ENCODE data around the gene YWHAE.
"Not testable (repeated sequence)": the region's sequence is repeated elsewhere in the genome, so short reads cannot be mapped to it uniquely, and the experiment has no call there.

DNA sequence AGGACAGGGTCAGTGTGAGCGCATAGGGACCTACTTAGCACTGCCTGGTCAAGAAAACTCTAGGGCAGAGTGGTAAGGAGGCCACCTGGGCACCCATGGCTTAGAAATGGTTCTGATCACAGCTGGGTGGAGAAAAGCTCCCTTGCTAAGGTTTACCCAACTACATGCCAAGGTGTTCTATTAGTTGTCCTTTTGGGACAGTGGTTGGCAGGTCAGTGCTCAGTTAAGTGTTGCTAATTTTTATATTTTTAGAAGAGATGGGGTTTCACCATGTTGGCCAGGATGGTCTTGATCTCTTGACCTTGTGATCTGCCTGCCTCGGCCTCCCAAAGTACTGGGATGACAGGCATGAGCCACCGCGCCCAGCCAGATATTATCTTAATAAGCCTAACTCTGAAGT is 45.7 kb upstream of the YWHAE start:
- not testable (repeated sequence) for TF ChIP-seq CTCF (IDR thresholded peaks at IDR 0.05 in 8 of 11, conservative IDR thresholded peaks at IDR 0.05 in 3 of 11); POLR2A (IDR thresholded peaks at IDR 0.05)

All from spleen (tissue), 7 donors.